ENCODE data around the gene GJA3. TPM values are rescaled to one million over a fixed set of nuclear protein-coding genes. Genes with fewer than 3 reads are reported as not detected.
A peak's percentile ranks its signal among the peaks of the same experiment; 100 is the strongest.

The GJA3 gene
- total and polyA plus RNA-seq, 2 of the 8 experiments (the other 6 are each of a cell fraction or from before 2014, with no cell fraction given), result 0.12 to 0.60 TPM

DNA sequence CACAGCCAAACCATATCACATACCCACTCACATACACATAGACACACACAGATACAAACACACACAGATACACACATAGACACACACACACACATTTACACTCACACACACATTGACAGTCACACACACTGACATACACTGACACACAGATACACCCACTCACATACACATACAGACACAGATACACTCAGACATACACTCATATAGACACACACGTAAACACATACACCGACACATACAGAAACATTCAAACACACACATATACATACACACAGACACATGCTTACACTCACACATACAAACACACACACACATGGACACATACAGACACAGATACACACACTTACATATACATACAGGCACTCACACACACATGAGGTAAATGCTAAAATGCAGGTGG is 30.2 kb downstream of the GJA3 start:
- no peak overlapping the region for H3K14ac ChIP-seq (ENCODE audit: insufficient read length)
- no peak overlapping the region for H3K9ac ChIP-seq (replicated peaks in 1 of 4; ENCODE audit: extremely low read depth in 1 of 4, low read depth in 3 of 4, low read length in 3 of 4)
- H2BK20ac ChIP-seq (ENCODE audit: low read length), result no peak overlapping the region; the same call in 1 of the 2 replicates
- no peak overlapping the region for H2BK5ac ChIP-seq (ENCODE audit: low read depth, low read length)
- no peak overlapping the region for H3K4ac ChIP-seq (replicated peaks; ENCODE audit: insufficient read length, low read depth, low read length)
- no peaks in the 10 kb centered on the region for H3K79me1 ChIP-seq (ENCODE audit: low read depth, low read length)
- FAIRE-seq, result no peak
- H4K20me1 ChIP-seq (replicated peaks in 1 of 2; ENCODE audit: control insufficient read depth in 1 of 2, insufficient read depth in 2 of 2, low read length in 2 of 2), result no peaks in the 10 kb centered on the region
- no peak overlapping the region for H4K5ac ChIP-seq (ENCODE audit: insufficient read length, low read depth, low read length)
- 87% methylated on average over 2 of the region's 2 CpGs; no CpG with 5 or more reads in 1 of the 2 experiments for WGBS, 2 experiments (ENCODE audit: extremely low coverage in 1 of 2, insufficient coverage in 1 of 2, insufficient read length in 1 of 2, insufficient replicate concordance in 2 of 2, low coverage in 1 of 2, low lambda C conversion rate in 2 of 2, missing lambda C conversion rate in 1 of 2)
- H2AK5ac ChIP-seq (ENCODE audit: low read depth, low read length), result peak overlapping the region; percentile 82; the same call in 1 of the 2 replicates
- no peak overlapping the region for H3K23ac ChIP-seq (ENCODE audit: insufficient read length)
- ChIA-PET CTCF (ENCODE audit: partially characterized antibody) (interaction anchor here (0.8 to 1.6 kb wide), 5 partner anchors 9 to 60 kb away, joined by 3 to 6 read pairs (median 4); no protein-coding TSS in a partner anchor), POLR2A (ENCODE audit: partially characterized antibody) (interaction anchor here (1.8 kb wide), 1 partner anchor 9 kb away, joined by 4 read pairs; no protein-coding TSS in a partner anchor)
- H3K27ac ChIP-seq (ENCODE audit: low read depth, low read length), result no peak overlapping the region
- H3K9me3 ChIP-seq (ENCODE audit: insufficient read depth in 2 of 2, low read depth in 1 of 2, low read length in 1 of 2), result no peaks in the 10 kb centered on the region
- no peak overlapping the region for H4K8ac ChIP-seq (ENCODE audit: extremely low read depth, insufficient read depth, low read length)
- H2AFZ ChIP-seq (ENCODE audit: low read length), result no peak overlapping the region
- H3K36me3 ChIP-seq (ENCODE audit: control insufficient read depth in 2 of 4, insufficient read depth in 4 of 4, low read length in 3 of 4), result no peaks in the 10 kb centered on the region
- no peak overlapping the region for H3K4me2 ChIP-seq (ENCODE audit: insufficient read depth in 1 of 2, low read depth in 2 of 2, low read length in 2 of 2)
- 0 out of 2 replicates have a peak overlapping the region, but pooled peaks have one; percentile 43 for H2BK12ac ChIP-seq (ENCODE audit: low read depth, low read length)
- no peak overlapping the region for H4K91ac ChIP-seq (replicated peaks; ENCODE audit: insufficient read length, low read length)
- no peak overlapping the region for H3K18ac ChIP-seq (ENCODE audit: extremely low read depth, low read length)
- H3K79me2 ChIP-seq (ENCODE audit: control insufficient read depth in 1 of 2, insufficient read depth in 2 of 2, low read length in 2 of 2), result no peaks in the 10 kb centered on the region
- no peak overlapping the region for H3K4me3 ChIP-seq (ENCODE audit: extremely low read depth in 1 of 4, insufficient read depth in 2 of 4, low read depth in 3 of 4, low read length in 4 of 4)
- H2BK120ac ChIP-seq (replicated peaks; ENCODE audit: low read depth, low read length), result no peak overlapping the region
- peak overlapping the region; percentile 5 for H3K56ac ChIP-seq (replicated peaks; ENCODE audit: insufficient read length, low read depth, low read length)
- peaks cover 25% of the 10 kb centered on the region for H3K23me2 ChIP-seq (ENCODE audit: low read depth, low read length)
- TF ChIP-seq EZH2 (IDR thresholded peaks at IDR 0.05; ENCODE audit: low read depth, low read length, severe bottlenecking) (no peak), ZNF274 (IDR thresholded peaks at IDR 0.05; ENCODE audit: borderline replicate concordance, extremely low read depth, low read length) (no peak), ASH2L (IDR thresholded peaks at IDR 0.05; ENCODE audit: low read length) (no peak), RNF2 (IDR thresholded peaks at IDR 0.05; ENCODE audit: borderline replicate concordance, low read depth, low read length, missing control alignments, poor library complexity, severe bottlenecking) (no peak), KDM5A (IDR thresholded peaks at IDR 0.05; ENCODE audit: low read length) (no peak), KDM4A (IDR thresholded peaks at IDR 0.05; ENCODE audit: low read depth, low read length, severe bottlenecking) (no peak), NRF1 (IDR thresholded peaks at IDR 0.05; ENCODE audit: low read depth, low read length) (no peak), SIX5 (IDR thresholded peaks at IDR 0.05; ENCODE audit: low read depth, low read length) (no peak)
- H3K27me3 ChIP-seq (replicated peaks in 1 of 4; ENCODE audit: control insufficient read depth in 3 of 4, extremely low read depth in 1 of 4, insufficient read depth in 3 of 4, low read length in 3 of 4), result peaks cover 0 to 20% (median 15%) of the 10 kb centered on the region in 4 experiments; a peak in 6 of 7 replicates
- H2BK15ac ChIP-seq (ENCODE audit: low read length), result no peak overlapping the region
- H3K4me1 ChIP-seq (replicated peaks in 1 of 4; ENCODE audit: control insufficient read depth in 3 of 4, insufficient read depth in 4 of 4, low read length in 3 of 4), result peaks cover 0 to 7% (median 2%) of the 10 kb centered on the region in 4 experiments; a peak in 4 of 7 replicates
- no peak for DNase-seq (ENCODE audit: low read depth in 1 of 2, low spot score in 2 of 2)
